Tibial artery (tissue), 4 donors: ENCODE measurements around the gene AHR.
A peak's percentile ranks its signal among the peaks of the same experiment; 100 is the strongest.
"Not testable (repeated sequence)": the region's sequence is repeated elsewhere in the genome, so short reads cannot be mapped to it uniquely, and the experiment has no call there.

Source experiments
- DNase-seq, 2 donors: peaks; one replicate each; pipeline ENCODE4 v3.0.0-alpha.2; 2019
- H3K27ac ChIP-seq, 2 donors: fragments of 200-600 bp; sonication (generic) in 1 of 2; 1 replicate in 1 of 2; 2 replicates in 1 of 2; pipeline ENCODE4 v1.5.1; 2018 to 2019; ENCODE audit warnings: mild to moderate bottlenecking in 1 of 2
- H3K27me3 ChIP-seq, 2 donors: fragments of 200-600 bp; sonication (generic) in 1 of 2; one replicate each; pipeline versions ENCODE4 v1.5.1 to v1.6.0; 2016 to 2019
- H3K36me3 ChIP-seq, 3 donors: fragments of 200-600 bp; sonication (generic) in 2 of 3; one replicate each; pipeline ENCODE4 v1.5.1; 2016 to 2019; ENCODE audit warnings: mild to moderate bottlenecking in 2 of 3
- H3K4me1 ChIP-seq, 4 donors: fragments of 200-600 bp; sonication (generic) in 2 of 4; 1 replicate in 3 of 4; 2 replicates in 1 of 4; pipeline ENCODE4 v1.5.1; 2016 to 2019
- H3K4me3 ChIP-seq, 2 donors: fragments of 200-600 bp; sonication (generic) in 1 of 2; 1 replicate in 1 of 2; 2 replicates in 1 of 2; pipeline ENCODE4 v1.5.1; 2018 to 2019; ENCODE audit warnings: mild to moderate bottlenecking in 2 of 2
- H3K9me3 ChIP-seq, 3 donors: fragments of 200-600 bp; sonication (generic) in 1 of 3; one replicate each; pipeline ENCODE4 v1.5.1; 2016 to 2019
- CTCF ChIP-seq, 2 experiments: fragments of 200-600 bp in 1 of 2; fragments of 450-650 bp in 1 of 2; IDR thresholded peaks; one replicate each; pipeline ENCODE4 v1.5.1; 2017 to 2019; ENCODE audit warnings: antibody characterized with exemption in 2 of 2, mild to moderate bottlenecking in 1 of 2, moderate library complexity in 1 of 2
- intact Hi-C: fragments of 100-400 bp; cut with DNase I; formaldehyde crosslinking; loops from one replicate; pipeline ENCODE4 v1.15.0; 2023; ENCODE audit warnings: low total_unique reads

The AHR gene

GRCh38 chr7:17339139-17339538 lies 40.7 kb downstream of the AHR start:
- Histone ChIP-seq H3K9me3 (no peaks in the 10 kb centered on the region), H3K36me3 (peaks cover 18 to 42% (median 27%) of the 10 kb centered on the region in 3 donors), H3K27ac (peak overlapping the region in 1 of 2 donors; percentile 5), H3K27me3 (no peaks in the 10 kb centered on the region), H3K4me3 (no peak overlapping the region), H3K4me1 (peaks cover 0 to 40% (median 9%) of the 10 kb centered on the region in 4 donors)
- intact Hi-C loops, result no loop called here
- no peak for DNase-seq
- no peak for TF ChIP-seq CTCF (IDR thresholded peaks at IDR 0.05)

- DNase-seq, result no peak
- Histone ChIP-seq H3K36me3 (peaks cover 22 to 35% (median 27%) of the 10 kb centered on the region in 3 donors), H3K27ac (peak overlapping the region in 1 of 2 donors; percentile 5), H3K4me3 (no peak overlapping the region), H3K4me1 (peaks cover 0 to 40% (median 9%) of the 10 kb centered on the region in 4 donors), H3K27me3 (no peaks in the 10 kb centered on the region), H3K9me3 (no peaks in the 10 kb centered on the region)
- TF ChIP-seq CTCF (IDR thresholded peaks at IDR 0.05), result no peak
- intact Hi-C loops, result no loop called here
Measured at GRCh38 chr7:17339952-17340351, 41.5 kb downstream of the AHR start.

GRCh38 chr7:17340655-17341054 lies 42.2 kb downstream of the AHR start:
- DNase-seq, result no peak
- Histone ChIP-seq H3K9me3 (no peaks in the 10 kb centered on the region), H3K27me3 (no peaks in the 10 kb centered on the region), H3K27ac (no peak overlapping the region), H3K4me1 (peaks cover 0 to 40% (median 9%) of the 10 kb centered on the region in 4 donors), H3K36me3 (peaks cover 15 to 28% (median 27%) of the 10 kb centered on the region in 3 donors), H3K4me3 (no peak overlapping the region)
- no peak for TF ChIP-seq CTCF (IDR thresholded peaks at IDR 0.05)
- intact Hi-C loops, result no loop called here

- no peaks in the 10 kb centered on the region for H3K9me3 ChIP-seq
- H3K36me3 ChIP-seq, result peaks cover 10 to 30% (median 18%) of the 10 kb centered on the region in 3 donors
- H3K27ac ChIP-seq, result no peak overlapping the region
- peaks cover 0 to 46% (median 12%) of the 10 kb centered on the region in 4 donors for H3K4me1 ChIP-seq
- intact Hi-C loops, result no loop called here
- DNase-seq, result no peak
- TF ChIP-seq CTCF (IDR thresholded peaks at IDR 0.05), result no peak
- H3K4me3 ChIP-seq, result no peak overlapping the region
- H3K27me3 ChIP-seq, result no peaks in the 10 kb centered on the region
Measured at GRCh38 chr7:17342756-17343155, 44.3 kb downstream of the AHR start.

- H3K9me3 ChIP-seq, result no peaks in the 10 kb centered on the region
- H3K36me3 ChIP-seq, result peaks cover 0 to 11% (median 6%) of the 10 kb centered on the region in 3 donors
- DNase-seq, result no peak
- no peaks in the 10 kb centered on the region for H3K27me3 ChIP-seq
- intact Hi-C loops, result no loop called here
- no peak overlapping the region for H3K4me3 ChIP-seq
- no peak overlapping the region for H3K27ac ChIP-seq
- no peak for TF ChIP-seq CTCF (IDR thresholded peaks at IDR 0.05)
- peaks cover 0 to 25% (median 5%) of the 10 kb centered on the region in 4 donors for H3K4me1 ChIP-seq
Measured at GRCh38 chr7:17347401-17347800, 48.9 kb downstream of the AHR start.

GRCh38 chr7:17348932-17349331 lies 50.5 kb downstream of the AHR start:
- H3K27me3 ChIP-seq, H3K4me3 ChIP-seq, DNase-seq, intact Hi-C loops, H3K27ac ChIP-seq, H3K9me3 ChIP-seq: not testable (repeated sequence)
- Histone ChIP-seq H3K4me1 (peaks cover 0 to 16% (median 3%) of the 10 kb centered on the region in 4 donors), H3K36me3 (peaks cover 0 to 14% (median 6%) of the 10 kb centered on the region in 3 donors)

GRCh38 chr7:17350321-17350720 lies 51.9 kb downstream of the AHR start:
- H3K27me3 ChIP-seq, intact Hi-C loops, H3K27ac ChIP-seq, DNase-seq, H3K4me3 ChIP-seq, H3K9me3 ChIP-seq: not testable (repeated sequence)
- peaks cover 0 to 16% (median 0%) of the 10 kb centered on the region in 3 donors for H3K36me3 ChIP-seq
- H3K4me1 ChIP-seq, result peaks cover 0 to 16% (median 3%) of the 10 kb centered on the region in 4 donors

- H3K4me3 ChIP-seq, H3K4me1 ChIP-seq, H3K27me3 ChIP-seq, H3K9me3 ChIP-seq, DNase-seq, intact Hi-C loops, H3K27ac ChIP-seq: not testable (repeated sequence)
- H3K36me3 ChIP-seq, result peaks cover 0 to 12% (median 5%) of the 10 kb centered on the region in 3 donors
Measured at GRCh38 chr7:17353650-17354419, 55.4 kb downstream of the AHR start.
